K562 (cell line): ENCODE measurements around the gene SPEM2. TPM values are rescaled to one million over a fixed set of nuclear protein-coding genes. Genes with fewer than 3 reads are reported as not detected.

Experiments used
- ARID2 ChIP-seq: fragments of 450-650 bp; IDR thresholded peaks from 2 replicates; pipeline ENCODE4 v1.6.1; 2017; ENCODE audit warnings: antibody characterized with exemption, mild to moderate bottlenecking
- IRF9 ChIP-seq: fragments of 450-650 bp; IDR thresholded peaks from 2 replicates; pipeline ENCODE4 v1.6.1; 2016; ENCODE audit warnings: missing biosample characterization, missing genetic modification characterization
- MITF ChIP-seq: IDR thresholded peaks from 2 replicates; pipeline ENCODE4 v1.6.1; 2014; ENCODE audit warnings: antibody characterized with exemption
- PHF8 ChIP-seq: fragments of 200-600 bp; sonication (generic); IDR thresholded peaks from 2 replicates; pipeline ENCODE4 v1.6.1; 2012; ENCODE audit warnings: mixed run types, mild to moderate bottlenecking, inconsistent platforms, low read length, moderate library complexity, borderline replicate concordance
- SIN3A ChIP-seq, 2 experiments: fragments of 150-350 bp in 1 of 2; IDR thresholded peaks; 2 replicates each; pipeline ENCODE4 v1.6.1; 2011 to 2016; ENCODE audit warnings: borderline replicate concordance in 2 of 2, low read depth in 2 of 2, low read length in 2 of 2, mild to moderate bottlenecking in 2 of 2, moderate library complexity in 2 of 2; ENCODE audit not compliant: control insufficient read depth in 1 of 2
- SOX6 ChIP-seq: fragments of 450-650 bp; IDR thresholded peaks from 2 replicates; pipeline ENCODE4 v1.6.1; 2014; ENCODE audit warnings: mild to moderate bottlenecking
- ZNF133 ChIP-seq: fragments of 250-450 bp; sonication (Bioruptor Pico); IDR thresholded peaks from 2 replicates; pipeline ENCODE4 v1.4.0; 2020; ENCODE audit warnings: mild to moderate bottlenecking
- ZNF318 ChIP-seq, 2 experiments: fragments of 450-650 bp; IDR thresholded peaks; 2 replicates each; pipeline ENCODE4 v1.6.1; 2016; ENCODE audit warnings: mild to moderate bottlenecking in 2 of 2, borderline replicate concordance in 1 of 2, low read depth in 1 of 2, moderate library complexity in 1 of 2
- polyA plus RNA-seq, 8 experiments: library from polyadenylated mRNA; depleted of rRNA in 4 of 8; stranded (reverse) in 5 of 8; unstranded in 3 of 8; fragments of >200 nt; fragmentation: Nextera tagmentation in 2 of 8; fragmentation: Illumina TruSeq in 1 of 8; extraction: Ambion mirVana in 2 of 8; extraction: Trizol in 1 of 8; gene quantifications; 2 replicates each; pipeline versions ENCODE4 v1.2.1 to v1.2.3, GENCODE V29; 2011 to 2014; ENCODE audit warnings: inconsistent platforms in 1 of 8, missing spikeins in 1 of 8
- total RNA-seq, 7 experiments: library from RNA; depleted of rRNA in 6 of 7; stranded (reverse); fragments of >200 nt in 6 of 7; fragmentation: Illumina TruSeq in 2 of 7; extraction: Trizol in 2 of 7; gene quantifications; 2 replicates each; pipeline versions ENCODE4 v1.2.1 to v1.2.3, GENCODE V29; 2011 to 2021; ENCODE audit warnings: low replicate concordance in 1 of 7

SPEM2 gene
- total and polyA plus RNA-seq, 9 of the 15 experiments (the other 6 are each of a cell fraction or from before 2014, with no cell fraction given) = not detected

- no peak for TF ChIP-seq ZNF318 (IDR thresholded peaks at IDR 0.05; ENCODE audit: borderline replicate concordance in 1 of 2, low read depth in 1 of 2)
- TF ChIP-seq PHF8 = no peak
- TF ChIP-seq SOX6 = no peak
- TF ChIP-seq ARID2 = no peak
- no peak for TF ChIP-seq IRF9 (tag)
- no peak for TF ChIP-seq SIN3A (IDR thresholded peaks at IDR 0.05; ENCODE audit: borderline replicate concordance in 2 of 2, control insufficient read depth in 1 of 2, low read depth in 2 of 2, low read length in 2 of 2)
- no peak for TF ChIP-seq MITF
- no peak for TF ChIP-seq ZNF133 (CRISPR knock-in tag)
- TF ChIP-seq, all 486 proteins: peak for 0
Measured at GRCh38 chr17:7427549-7427948, 2.1 kb downstream of the SPEM2 start (continued).
